ENCODE data around the gene FLVCR1.

DNA sequence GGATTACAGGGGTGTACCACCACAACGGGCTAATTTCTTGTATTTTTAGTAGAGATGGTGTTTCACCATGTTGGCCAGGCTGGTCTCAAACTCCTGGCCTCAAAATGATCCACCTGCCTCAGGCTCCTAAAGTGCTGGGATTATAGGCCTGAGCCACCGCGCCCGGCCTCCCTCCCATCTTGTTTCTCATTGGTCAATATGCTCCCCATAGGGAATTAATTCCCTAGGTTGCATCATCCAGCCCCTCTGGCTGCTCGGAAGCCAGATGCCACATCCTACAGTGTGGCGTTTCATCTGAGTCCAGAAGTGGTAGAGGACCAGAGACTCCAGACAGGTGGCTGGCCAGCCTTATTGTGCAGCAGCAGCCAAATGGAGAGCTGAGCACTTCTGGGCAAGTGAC, 80.8 kb downstream of the FLVCR1 start:
- no peak for TF ChIP-seq CTCF (IDR thresholded peaks at IDR 0.05)
- TF ChIP-seq EP300 (IDR thresholded peaks at IDR 0.05), result no peak
- TF ChIP-seq POLR2AphosphoS5 (IDR thresholded peaks at IDR 0.05), result no peak
- TF ChIP-seq POLR2A (IDR thresholded peaks at IDR 0.05; ENCODE audit: low read depth), result no peak
